Left lung (tissue), 10 donors: ENCODE results near the gene FAM185A. TPM values are rescaled to one million over a fixed set of nuclear protein-coding genes. Genes with fewer than 3 reads are reported as not detected.

ENCODE experiments used
- ATAC-seq: fragments of 200-7000 bp; cut with Tn5 transposase; one replicate; pipeline ENCODE4 v1.9.1; 2020; ENCODE audit warnings: moderate library complexity
- DNase-seq, 4 donors: peaks; one replicate each; pipeline ENCODE4 v3.0.0-alpha.2; 2013 to 2020
- H3K27ac ChIP-seq, 2 donors: fragments of 200-600 bp; sonication (generic) in 1 of 2; one replicate each; pipeline versions ENCODE4 v1.5.0 to v1.8.0; 2020 to 2021
- H3K27me3 ChIP-seq, 2 donors: fragments of 200-600 bp; sonication (generic) in 1 of 2; one replicate each; pipeline versions ENCODE4 v1.5.0 to v1.8.0; 2020 to 2021
- H3K36me3 ChIP-seq, 2 donors: fragments of 200-600 bp; sonication (generic) in 1 of 2; one replicate each; pipeline versions ENCODE4 v1.5.0 to v1.8.0; 2020 to 2021
- H3K4me1 ChIP-seq, 2 donors: fragments of 200-600 bp; one replicate each; pipeline ENCODE4 v1.8.0; 2021
- H3K4me3 ChIP-seq, 2 donors: fragments of 200-600 bp; sonication (generic) in 1 of 2; one replicate each; pipeline versions ENCODE4 v1.5.0 to v1.8.0; 2020 to 2021; ENCODE audit warnings: mild to moderate bottlenecking in 1 of 2
- H3K9me3 ChIP-seq, 2 donors: fragments of 200-600 bp; sonication (generic) in 1 of 2; one replicate each; pipeline versions ENCODE4 v1.5.0 to v1.8.0; 2020 to 2021
- CTCF ChIP-seq, 2 donors: fragments of 200-600 bp; sonication (generic) in 1 of 2; IDR thresholded peaks; one replicate each; pipeline versions ENCODE4 v1.5.0 to v1.8.0; 2021; ENCODE audit warnings: antibody characterized with exemption in 2 of 2
- intact Hi-C, 2 donors: fragments of 100-400 bp; cut with DNase I; formaldehyde crosslinking; loops; one replicate each; pipeline versions ENCODE4 v1.11.2 to v1.14.2; 2022
- polyA plus RNA-seq, 6 donors: library from polyadenylated mRNA; unstranded; fragments of 120-200 nt; gene quantifications; one replicate each; pipeline ENCODE4 v1.2.1, GENCODE V29; 2013; ENCODE audit not compliant: insufficient read length in 6 of 6
- total RNA-seq, 2 donors: library from RNA; stranded (reverse); fragmentation: NEBNext Ultra II Directional; extraction: Animal tissue kit (Norgen Biotek cat#: 25700); gene quantifications; one replicate each; pipeline ENCODE4 v1.2.1, GENCODE V29; 2021
- donor health status: DM: no; HTN: yes; CAD: no.
- donor health status: DM: no; HTN: no; CAD: no.

Gene FAM185A
- total and polyA plus RNA-seq, 8 donors: 7.1 to 15.1 (median 12.2) TPM

- Histone ChIP-seq H3K27me3 (no peaks in the 10 kb centered on the region), H3K9me3 (no peaks in the 10 kb centered on the region), H3K27ac (no peak overlapping the region), H3K4me3 (no peak overlapping the region), H3K36me3 (peaks cover 0 to 4% of the 10 kb centered on the region in 2 donors), H3K4me1 (no peaks in the 10 kb centered on the region)
- intact Hi-C loops: no loop called here
- no peak for ATAC-seq
- DNase-seq: no peak
- no peak for TF ChIP-seq CTCF (IDR thresholded peaks at IDR 0.05)
Observed at GRCh38 chr7:102819151-102819550, 70.4 kb downstream of the FAM185A start.

GRCh38 chr7:102821994-102822747 lies 73.4 kb downstream of the FAM185A start:
- Histone ChIP-seq H3K4me3 (no peak overlapping the region), H3K27ac (no peak overlapping the region), H3K27me3 (no peaks in the 10 kb centered on the region), H3K4me1 (no peaks in the 10 kb centered on the region), H3K9me3 (no peaks in the 10 kb centered on the region), H3K36me3 (peaks cover 0 to 8% of the 10 kb centered on the region in 2 donors)
- DNase-seq (no peak), ATAC-seq (no peak)
- intact Hi-C loops: no loop called here
- no peak for TF ChIP-seq CTCF (IDR thresholded peaks at IDR 0.05)

GRCh38 chr7:102823390-102824119 lies 74.8 kb downstream of the FAM185A start:
- H3K4me3 ChIP-seq: no peak overlapping the region
- no peak for ATAC-seq
- intact Hi-C loops: no loop called here
- TF ChIP-seq CTCF (IDR thresholded peaks at IDR 0.05): no peak
- H3K27me3 ChIP-seq: no peaks in the 10 kb centered on the region
- H3K9me3 ChIP-seq: no peaks in the 10 kb centered on the region
- no peak overlapping the region for H3K27ac ChIP-seq
- no peaks in the 10 kb centered on the region for H3K4me1 ChIP-seq
- H3K36me3 ChIP-seq: peaks cover 0 to 19% of the 10 kb centered on the region in 2 donors
- no peak for DNase-seq

- Histone ChIP-seq H3K4me3 (no peak overlapping the region), H3K27me3 (no peaks in the 10 kb centered on the region), H3K9me3 (no peaks in the 10 kb centered on the region), H3K4me1 (no peaks in the 10 kb centered on the region), H3K27ac (no peak overlapping the region), H3K36me3 (peaks cover 0 to 24% of the 10 kb centered on the region in 2 donors)
- DNase-seq: no peak
- intact Hi-C loops: no loop called here
- ATAC-seq: no peak
- no peak for TF ChIP-seq CTCF (IDR thresholded peaks at IDR 0.05)
Observed at GRCh38 chr7:102828286-102828685, 79.5 kb downstream of the FAM185A start.

- Histone ChIP-seq H3K4me3 (no peak overlapping the region), H3K9me3 (no peaks in the 10 kb centered on the region), H3K27ac (no peak overlapping the region), H3K27me3 (no peaks in the 10 kb centered on the region), H3K4me1 (no peaks in the 10 kb centered on the region), H3K36me3 (peaks cover 0 to 24% of the 10 kb centered on the region in 2 donors)
- intact Hi-C loops: no loop called here
- no peak for TF ChIP-seq CTCF (IDR thresholded peaks at IDR 0.05)
- ATAC-seq: no peak
- DNase-seq: no peak
Observed at GRCh38 chr7:102829075-102829474, 80.3 kb downstream of the FAM185A start.
